ENCODE results near the gene DNAJC8.

DNA sequence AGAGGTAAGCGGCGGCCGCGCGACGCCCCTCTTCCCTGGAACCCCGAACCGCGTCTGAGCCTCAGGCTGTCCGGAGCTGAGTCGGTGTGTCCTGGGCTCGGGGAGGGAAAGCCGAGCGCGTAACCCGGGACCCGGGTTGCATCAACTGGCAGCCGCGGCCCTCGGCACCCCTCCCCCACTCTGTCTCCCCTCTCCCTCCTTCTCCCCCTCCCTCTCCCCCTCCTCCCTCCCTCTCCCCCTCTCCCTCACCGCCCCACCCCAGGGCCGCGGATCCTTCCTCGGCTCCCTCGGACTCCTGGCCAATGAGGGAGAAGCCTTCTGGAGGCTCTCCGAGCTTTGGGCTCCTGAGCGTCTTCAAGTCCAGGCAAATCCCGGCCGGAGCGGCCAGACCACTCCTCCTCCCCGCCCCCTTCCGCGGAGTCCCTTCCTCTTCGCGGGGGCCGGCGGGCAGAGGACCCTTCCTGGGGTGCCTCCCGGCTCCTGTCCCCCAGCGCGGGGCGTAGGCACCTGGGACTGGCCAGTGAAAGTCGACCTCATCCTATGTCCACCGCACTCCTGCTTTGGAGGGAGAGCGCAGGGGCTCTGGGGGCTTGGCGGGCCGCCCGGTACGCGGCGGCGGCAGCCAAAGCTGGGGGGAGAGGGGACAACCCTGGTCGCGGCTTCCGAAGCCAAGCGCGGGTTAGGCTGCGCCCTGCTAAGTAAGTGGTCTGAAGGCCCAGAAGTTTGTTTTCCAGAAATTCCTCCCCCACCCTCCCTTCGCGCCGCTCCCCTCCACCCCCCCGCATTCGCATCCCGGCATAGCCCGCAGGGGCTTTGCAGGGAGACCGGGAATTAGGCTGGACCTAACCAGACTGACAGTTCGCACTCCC lies 27.3 kb upstream of the DNAJC8 start:
- TF ChIP-seq ZBTB21 (tag by site-specific recombination; IDR thresholded peaks at IDR 0.05) (no peak), ZNF768 (tag by site-specific recombination; IDR thresholded peaks at IDR 0.05) (no peak), ZNF426 (tag by site-specific recombination; IDR thresholded peaks at IDR 0.05) (no peak), ZNF707 (tag by site-specific recombination; IDR thresholded peaks at IDR 0.05) (no peak), ZNF274 (IDR thresholded peaks at IDR 0.05; ENCODE audit: low read length) (no peak), ZNF274 (tag by site-specific recombination; IDR thresholded peaks at IDR 0.05; ENCODE audit: borderline replicate concordance) (no peak), MEIS1 (CRISPR knock-in tag; IDR thresholded peaks at IDR 0.05; ENCODE audit: borderline replicate concordance) (no peak), ZNF140 (tag by site-specific recombination; IDR thresholded peaks at IDR 0.05) (no peak)
- TF ChIP-seq, protein P1, sequence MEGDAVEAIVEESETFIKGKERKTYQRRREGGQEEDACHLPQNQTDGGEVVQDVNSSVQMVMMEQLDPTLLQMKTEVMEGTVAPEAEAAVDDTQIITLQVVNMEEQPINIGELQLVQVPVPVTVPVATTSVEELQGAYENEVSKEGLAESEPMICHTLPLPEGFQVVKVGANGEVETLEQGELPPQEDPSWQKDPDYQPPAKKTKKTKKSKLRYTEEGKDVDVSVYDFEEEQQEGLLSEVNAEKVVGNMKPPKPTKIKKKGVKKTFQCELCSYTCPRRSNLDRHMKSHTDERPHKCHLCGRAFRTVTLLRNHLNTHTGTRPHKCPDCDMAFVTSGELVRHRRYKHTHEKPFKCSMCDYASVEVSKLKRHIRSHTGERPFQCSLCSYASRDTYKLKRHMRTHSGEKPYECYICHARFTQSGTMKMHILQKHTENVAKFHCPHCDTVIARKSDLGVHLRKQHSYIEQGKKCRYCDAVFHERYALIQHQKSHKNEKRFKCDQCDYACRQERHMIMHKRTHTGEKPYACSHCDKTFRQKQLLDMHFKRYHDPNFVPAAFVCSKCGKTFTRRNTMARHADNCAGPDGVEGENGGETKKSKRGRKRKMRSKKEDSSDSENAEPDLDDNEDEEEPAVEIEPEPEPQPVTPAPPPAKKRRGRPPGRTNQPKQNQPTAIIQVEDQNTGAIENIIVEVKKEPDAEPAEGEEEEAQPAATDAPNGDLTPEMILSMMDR (tag by site-specific recombination; IDR thresholded peaks at IDR 0.05) = no peak
- TF ChIP-seq, protein P2, sequence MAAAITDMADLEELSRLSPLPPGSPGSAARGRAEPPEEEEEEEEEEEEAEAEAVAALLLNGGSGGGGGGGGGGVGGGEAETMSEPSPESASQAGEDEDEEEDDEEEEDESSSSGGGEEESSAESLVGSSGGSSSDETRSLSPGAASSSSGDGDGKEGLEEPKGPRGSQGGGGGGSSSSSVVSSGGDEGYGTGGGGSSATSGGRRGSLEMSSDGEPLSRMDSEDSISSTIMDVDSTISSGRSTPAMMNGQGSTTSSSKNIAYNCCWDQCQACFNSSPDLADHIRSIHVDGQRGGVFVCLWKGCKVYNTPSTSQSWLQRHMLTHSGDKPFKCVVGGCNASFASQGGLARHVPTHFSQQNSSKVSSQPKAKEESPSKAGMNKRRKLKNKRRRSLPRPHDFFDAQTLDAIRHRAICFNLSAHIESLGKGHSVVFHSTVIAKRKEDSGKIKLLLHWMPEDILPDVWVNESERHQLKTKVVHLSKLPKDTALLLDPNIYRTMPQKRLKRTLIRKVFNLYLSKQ (tag by site-specific recombination; IDR thresholded peaks at IDR 0.05; ENCODE audit: borderline replicate concordance) = no peak
